Medulla oblongata (tissue), 1 donor: ENCODE results near the gene MBNL2.

Experiments
- DNase-seq: peaks from one replicate; pipeline ENCODE4 v3.0.0-alpha.2; 2015; ENCODE audit errors: extremely low spot score

Gene MBNL2

DNA sequence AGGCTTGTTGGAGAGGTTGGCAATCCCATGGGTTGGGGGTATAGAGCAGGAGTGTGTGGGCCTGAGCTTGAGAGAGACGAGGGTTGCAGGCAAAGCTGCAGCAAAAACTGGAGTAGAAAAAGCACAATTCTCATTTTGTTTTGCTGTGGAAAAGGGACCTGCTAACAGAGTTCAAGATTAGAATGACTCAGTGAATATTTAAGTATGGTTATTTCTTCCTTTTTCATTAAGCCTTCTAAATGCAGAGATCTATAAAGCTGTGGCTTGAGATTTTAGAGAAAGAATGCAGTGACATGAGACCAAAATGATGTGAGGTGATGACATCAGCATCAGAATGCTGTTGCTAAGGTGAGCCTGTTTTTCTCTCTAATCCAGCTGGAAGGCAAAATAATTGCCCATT lies 10.8 kb upstream of the MBNL2 start:
- peak; percentile 29 for DNase-seq

- DNase-seq, result peak; percentile 77
These were observed 10.1 kb upstream of the MBNL2 start for GRCh38 chr13:97212004-97212403.

GRCh38 chr13:97212601-97213040 lies 9.5 kb upstream of the MBNL2 start:
- peak; percentile 73 for DNase-seq

DNA sequence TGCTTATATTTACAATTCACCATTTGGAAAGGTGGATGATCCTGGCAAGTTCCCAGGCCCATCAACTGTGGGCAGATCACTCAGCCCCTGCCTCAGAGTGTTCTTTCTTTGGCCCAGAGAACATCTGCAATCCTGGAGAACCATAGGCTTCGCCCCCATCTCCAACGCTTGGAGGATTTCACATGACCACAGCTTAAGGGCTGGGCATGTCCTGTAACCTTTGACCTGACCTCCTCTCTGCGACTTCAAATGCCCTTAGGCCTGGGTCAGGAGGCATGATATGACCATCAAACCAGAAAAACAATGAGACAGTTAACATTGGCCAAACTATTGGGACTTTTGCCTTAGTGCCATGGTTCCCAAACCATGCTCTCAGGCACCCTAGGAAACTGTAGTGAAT lies 7.2 kb upstream of the MBNL2 start:
- DNase-seq, result no peak

GRCh38 chr13:97215325-97215724 lies 6.8 kb upstream of the MBNL2 start:
- DNase-seq, result no peak

GRCh38 chr13:97219226-97219625 lies 2.9 kb upstream of the MBNL2 start:
- DNase-seq, result no peak

DNA sequence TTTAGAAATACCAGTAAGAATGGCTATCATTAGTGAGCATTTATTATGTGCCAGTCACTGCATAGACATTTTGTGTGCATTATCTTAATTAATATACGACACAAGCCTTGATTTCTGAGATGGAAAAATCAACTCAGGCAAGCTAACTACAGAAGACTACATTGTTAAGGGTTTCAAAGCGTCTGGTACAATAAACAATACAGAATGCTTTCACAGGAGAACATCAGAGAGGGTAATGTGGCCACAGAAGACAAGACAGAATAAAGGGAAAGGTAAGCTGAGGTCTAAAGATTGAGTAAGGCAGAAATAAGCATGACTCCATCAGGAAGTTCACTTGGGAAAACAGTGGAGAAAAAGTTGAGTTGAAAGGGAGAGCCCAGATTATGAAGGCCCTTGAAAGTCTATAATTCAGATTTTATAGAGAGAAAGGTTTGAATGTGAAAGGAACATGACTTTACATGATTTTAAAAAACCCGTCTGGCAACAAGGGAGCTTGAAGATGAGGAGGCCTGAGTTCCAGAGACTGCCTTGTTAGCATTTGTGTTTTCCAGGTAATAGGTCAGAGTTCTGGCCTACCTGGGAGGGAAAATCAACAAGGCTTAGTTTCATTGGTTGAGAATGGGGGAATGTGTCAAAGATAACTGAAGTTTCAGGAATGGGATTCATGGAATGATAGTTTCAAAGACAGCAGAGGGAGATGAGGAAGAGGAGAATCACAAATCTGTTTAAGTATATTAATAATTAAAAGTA lies 1.8 kb upstream of the MBNL2 start:
- DNase-seq, result peak; percentile 60

DNA sequence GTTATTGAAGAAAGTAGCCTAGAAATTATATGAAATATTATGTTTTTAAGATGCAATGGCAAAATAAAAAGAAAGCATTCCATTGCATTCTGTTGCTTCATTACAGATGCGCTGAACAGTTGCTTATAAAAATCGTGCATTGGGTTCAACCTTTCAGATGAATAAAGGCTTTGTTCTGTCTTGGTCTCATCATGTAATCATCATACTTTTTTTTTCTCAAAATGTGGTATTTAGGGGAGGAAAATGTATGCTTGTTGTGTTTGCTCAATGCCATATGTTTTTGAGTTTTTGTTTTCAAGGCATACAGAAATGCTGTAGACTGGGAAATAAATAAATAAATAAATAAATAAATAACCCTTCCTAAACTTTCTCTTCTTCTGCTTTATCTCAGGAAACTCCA lies 1.1 kb upstream of the MBNL2 start:
- peak; percentile 48 for DNase-seq

DNA sequence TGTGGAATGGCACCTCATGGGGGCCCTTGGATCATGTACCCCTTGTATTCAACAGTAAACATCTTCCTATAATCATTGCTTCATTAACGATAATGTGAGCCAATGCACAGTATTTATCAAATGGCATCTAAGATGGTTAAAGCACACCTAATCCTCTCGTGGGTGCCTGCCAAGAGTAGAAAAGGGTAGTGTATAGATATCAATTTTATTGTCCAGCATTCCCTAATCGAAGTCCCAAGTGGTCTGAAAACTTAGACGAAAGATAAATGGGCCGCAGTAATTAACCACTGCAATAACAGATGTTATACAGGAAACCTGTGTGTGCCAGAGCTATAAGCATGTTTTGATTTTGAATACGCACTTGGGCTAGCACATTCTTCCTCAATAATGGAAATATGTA lies 667 bp upstream of the MBNL2 start:
- no peak for DNase-seq

GRCh38 chr13:97223037-97223710 lies 1.0 kb downstream of the MBNL2 start:
- DNase-seq, result peak; percentile 37

DNA sequence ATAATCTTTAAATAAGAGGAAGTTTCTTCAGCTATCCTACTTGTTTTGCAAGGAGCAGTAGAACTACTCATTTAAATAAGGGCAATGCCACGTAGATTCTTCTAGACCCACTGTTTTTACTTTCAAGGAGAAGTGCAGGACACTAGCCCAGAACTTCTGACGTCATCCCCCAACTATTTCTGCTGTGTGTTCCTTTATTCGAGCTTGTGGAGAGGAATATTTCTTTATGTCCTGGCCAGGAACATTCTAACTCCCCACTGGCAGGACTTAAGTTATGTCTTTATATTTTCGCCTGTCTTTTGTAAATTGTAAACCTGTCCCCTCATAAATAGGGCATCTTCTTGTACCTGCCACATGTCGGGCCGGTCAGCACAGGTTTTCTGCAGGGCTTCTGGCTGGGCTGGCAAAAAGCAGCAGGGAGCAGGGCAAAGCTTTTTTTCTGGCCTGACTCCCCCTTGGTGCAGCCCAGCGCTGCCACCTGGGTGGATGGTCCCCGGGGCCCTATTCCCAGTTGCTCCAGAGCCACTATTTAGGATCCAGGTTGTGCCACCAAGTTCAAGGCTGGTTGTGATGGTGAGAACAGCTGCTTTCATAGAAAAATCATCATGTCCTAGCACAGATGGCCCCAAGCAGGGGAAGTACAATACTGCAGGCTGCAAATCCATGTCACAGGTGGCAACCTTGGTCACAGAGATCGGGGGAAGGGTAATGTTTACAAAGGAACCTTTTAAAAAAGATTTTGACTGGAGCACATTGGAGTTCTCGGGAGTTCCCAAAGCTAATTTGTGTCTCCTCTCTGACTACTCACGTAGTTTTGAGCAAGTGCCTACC lies 1.8 kb downstream of the MBNL2 start:
- peak; percentile 97 for DNase-seq

- DNase-seq, result peak; percentile 36
These were observed 2.6 kb downstream of the MBNL2 start for GRCh38 chr13:97224544-97225300.

- DNase-seq, result peak; percentile 44
These were observed 3.4 kb downstream of the MBNL2 start for GRCh38 chr13:97225533-97225932.

GRCh38 chr13:97226013-97226412 lies 3.9 kb downstream of the MBNL2 start:
- no peak for DNase-seq

DNA sequence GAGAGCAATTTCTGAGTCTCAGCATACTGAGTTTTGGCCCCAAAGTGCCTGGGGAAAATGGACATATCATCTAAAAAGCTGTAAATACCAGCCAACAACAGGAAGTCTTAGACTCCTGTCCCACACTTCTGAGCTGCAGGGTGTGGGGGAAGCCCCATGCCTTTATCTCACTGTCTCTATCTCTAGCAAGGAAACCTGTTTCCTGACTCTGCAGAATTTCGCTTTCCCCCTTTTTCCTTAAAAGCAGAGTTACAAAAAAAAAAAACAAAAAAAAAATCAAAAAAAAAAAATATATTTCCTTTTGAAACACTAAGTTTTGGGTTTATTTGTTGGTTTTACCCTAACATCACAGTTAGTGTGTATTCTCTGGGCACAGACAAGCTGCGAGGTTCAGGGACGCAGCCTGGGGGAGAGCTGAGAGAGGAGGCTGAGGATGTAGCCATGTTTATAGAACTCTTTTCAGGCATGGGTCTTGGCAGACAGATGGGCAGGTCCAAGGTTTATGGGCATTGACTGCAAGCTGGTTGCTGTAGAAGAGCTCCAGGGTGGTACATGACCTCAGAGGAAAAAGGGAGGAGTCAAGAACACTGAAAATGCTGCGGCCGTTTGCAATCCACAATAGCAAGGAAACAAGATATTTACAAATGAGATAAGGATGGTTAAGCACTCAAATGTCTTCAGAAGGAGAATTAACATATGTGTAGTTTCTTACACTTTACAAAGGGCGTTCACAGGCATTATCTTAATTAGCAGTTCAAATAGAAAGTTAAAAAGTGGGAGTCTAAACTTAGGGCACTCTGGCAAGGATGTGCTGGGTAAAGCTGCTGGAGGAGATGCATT lies 4.9 kb downstream of the MBNL2 start:
- DNase-seq, result peak; percentile 53

- no peak for DNase-seq
These were observed 6.9 kb downstream of the MBNL2 start for GRCh38 chr13:97228850-97229521.

DNA sequence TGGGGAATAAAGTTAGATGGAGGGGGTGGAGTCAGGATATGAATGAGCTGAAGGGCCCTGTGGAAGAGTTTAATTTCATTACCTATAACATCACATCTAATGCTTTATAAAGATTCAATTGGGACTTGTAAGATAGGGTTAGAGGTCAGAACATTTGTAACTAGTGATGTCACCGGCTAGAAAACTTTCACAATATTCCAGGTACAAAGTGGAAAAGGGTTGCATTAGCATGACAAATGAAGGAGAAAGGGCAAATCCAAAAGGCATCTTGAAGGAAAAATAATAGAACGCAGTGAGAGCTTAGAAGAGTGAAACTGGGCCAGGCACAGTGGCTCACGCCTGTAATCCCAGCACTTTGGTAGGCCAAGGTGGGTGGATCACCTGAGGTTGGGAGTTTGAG lies 7.6 kb downstream of the MBNL2 start:
- no peak for DNase-seq

DNA sequence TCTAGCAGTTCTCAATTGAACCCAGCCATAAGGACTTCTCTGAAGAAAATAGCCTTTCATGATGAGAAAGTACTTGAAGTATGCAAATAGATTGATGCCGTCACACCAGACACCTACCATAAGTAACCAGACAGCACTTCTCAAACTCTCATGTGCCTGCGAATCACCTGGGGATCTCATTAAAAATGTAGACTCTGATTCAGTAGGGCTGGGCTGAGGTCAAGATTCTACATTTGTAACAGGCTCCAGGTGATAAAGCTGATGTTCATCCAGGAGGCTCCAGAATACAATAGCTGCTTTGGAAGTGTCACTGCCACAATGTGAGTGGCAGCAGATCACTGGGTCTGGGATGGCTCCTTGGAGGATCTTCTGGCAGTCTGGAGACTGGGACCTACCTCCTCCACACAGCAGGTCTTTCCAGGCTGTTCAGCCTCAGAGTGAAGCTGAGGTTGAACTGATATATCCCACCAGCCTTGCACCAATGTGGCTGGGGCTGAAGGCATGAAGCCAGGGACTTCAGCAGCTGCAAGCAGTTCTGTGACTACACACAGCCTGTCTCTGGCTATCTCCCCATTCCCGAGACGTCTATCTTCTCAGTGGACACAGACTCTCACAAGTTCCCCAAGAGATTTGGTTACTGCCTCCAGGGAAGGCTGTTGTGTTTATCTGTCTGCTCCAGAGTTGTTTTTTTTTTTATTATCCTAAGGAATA lies 9.1 kb downstream of the MBNL2 start:
- DNase-seq, result peak; percentile 26

DNA sequence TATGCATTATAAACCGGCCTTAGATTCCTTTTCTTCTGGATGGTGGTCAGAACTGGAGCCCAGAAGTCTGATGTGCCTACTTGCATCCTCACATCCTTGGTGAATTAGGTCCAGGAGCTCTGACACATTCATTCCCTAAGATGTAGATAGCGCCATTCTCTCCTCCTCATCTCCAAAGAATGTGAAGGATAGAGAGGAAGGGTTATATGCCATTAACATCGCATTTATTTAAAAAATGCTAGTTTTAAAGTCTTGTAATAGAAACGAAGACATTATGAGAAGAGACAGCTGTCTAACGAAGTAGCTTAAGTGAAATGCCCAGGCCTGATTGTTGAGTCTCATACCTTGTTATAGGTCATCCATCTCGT lies 9.7 kb downstream of the MBNL2 start:
- DNase-seq, result no peak

DNA sequence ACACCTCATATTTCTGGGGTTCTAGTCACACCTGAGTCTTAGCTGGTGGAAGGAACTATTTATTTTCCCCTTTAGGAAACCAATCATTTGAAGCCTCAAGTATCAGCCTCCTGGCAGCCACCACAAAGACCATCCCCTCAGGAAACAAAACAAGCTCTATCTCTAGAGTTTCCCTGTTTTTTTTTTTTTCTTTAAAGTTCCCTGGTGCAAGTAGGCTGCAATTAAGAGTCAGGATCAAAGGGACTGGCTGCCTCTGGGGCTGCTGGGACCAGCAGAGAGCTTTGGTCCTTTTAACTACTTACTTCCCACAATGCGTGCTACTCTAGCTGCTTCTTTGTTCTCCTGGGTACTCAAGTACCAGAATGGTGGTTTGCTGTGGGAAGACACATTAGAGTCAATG lies 11.4 kb downstream of the MBNL2 start:
- no peak for DNase-seq
